ENCODE results near the gene DHRS3.

Gene DHRS3

DNA sequence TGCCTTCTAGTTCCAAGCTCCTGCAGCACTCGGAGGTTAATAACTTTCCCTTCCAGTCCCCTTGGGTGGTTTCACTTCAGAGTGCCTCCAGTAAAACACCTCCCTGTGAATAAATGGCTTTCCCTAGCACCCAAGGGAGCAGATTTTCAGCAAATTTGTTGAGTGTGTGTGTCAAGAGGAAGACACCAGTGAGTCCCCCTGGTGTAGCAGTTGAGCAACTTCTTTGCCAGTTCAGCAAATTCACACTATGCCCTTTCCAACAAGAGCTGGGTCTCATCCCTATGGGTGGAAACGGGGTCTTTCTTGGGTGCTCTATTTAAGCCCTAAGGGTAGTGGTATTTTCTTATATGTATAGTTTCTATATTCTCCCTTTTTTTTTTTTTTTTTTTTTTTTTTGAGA lies 25.1 kb upstream of the DHRS3 start:
- no peak for DNase-seq

DNA sequence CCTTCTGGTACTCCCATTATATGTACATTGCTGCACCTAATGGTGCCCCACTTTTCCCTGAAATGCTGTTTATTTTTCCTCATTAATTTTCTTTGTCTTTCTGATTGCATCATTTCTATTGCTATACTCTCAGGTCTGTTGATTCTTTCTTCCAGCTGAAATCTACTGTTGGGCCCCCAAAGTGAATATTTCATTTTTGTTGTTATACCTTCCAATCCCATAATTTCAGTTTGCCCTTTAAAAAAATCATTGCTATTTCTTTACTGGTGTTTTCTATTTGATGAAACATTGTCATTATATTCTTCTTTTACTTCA lies 22.9 kb upstream of the DHRS3 start:
- DNase-seq: no peak

DNA sequence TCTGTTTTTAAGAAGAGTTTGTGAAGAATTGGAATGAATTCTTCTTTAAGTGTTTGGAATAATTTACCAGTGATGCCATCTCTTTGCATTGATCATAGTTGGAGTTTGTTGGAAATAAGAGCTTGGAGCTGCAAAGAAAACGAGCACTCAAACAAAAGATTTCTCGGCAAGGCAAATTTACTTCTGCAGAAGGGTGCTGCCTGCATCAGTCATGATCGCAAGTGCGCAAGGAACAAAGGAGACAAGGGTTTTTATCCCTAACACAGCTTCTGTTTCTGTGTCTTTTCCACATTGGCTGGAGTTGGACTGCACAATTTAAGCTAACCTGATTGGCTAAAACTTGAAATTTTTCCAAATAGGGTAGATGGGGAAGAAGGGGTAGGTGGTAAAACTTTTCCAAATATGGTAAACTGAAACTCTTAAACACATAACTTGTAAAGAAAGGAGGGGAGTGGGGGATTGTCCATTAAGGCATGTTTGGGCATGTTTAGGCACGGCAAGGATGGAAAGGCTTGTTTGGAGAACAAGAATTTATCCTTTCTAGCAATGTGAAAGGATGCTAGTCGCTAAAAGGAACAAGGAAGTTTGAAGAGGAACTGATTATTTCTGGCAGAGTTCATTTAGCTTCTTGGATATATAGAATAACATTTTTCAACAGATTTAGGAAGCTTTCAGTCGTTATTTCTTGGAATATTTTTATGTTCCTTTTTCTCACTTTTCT lies 22.4 kb upstream of the DHRS3 start:
- DNase-seq: no peak

DNA sequence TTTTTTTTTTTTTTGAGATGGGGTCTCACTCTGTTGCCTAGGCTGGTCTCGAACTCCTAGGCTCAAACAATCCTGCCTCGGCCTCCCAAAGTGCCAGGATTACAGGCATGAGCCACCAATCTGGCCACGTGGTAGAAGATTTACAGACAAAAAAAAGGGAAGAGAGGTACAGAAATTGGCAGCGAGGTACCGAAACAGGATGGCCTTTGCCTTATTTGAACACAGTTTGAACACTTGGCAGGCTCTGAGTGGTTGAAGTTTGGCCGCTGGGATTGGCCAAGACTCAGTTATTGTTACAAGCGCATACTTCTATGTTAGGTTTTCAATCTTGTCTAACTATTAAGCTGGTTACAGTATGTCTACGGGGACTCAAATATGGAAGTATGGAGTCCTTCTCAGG lies 19.7 kb upstream of the DHRS3 start:
- no peak for DNase-seq

GRCh38 chr1:12636098-12636950 lies 18.3 kb upstream of the DHRS3 start:
- DNase-seq: peak; percentile 52

- no peak for DNase-seq
These were observed 16.7 kb upstream of the DHRS3 start for GRCh38 chr1:12634696-12635202.

GRCh38 chr1:12634156-12634555 lies 16.1 kb upstream of the DHRS3 start:
- no peak for DNase-seq

DNA sequence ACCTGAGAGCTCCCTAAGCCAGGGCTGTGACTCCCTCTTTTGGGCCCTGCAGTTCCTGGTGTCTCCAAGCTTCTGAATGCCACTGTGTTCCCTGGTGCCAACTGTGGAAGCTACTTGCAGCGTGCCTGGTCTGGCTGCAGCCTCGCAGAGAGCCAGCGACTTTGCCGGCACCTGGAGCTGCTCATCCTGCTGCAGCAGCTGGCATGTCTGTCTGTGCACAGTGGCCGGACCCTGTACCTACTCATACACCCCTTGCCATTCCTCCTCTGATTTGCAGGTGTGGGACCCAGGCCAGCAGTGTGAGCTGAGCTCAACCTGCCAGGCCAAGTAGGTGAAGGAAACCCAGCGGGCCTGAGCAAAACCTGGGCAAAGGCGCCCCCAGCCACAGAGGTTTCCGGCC lies 13.6 kb upstream of the DHRS3 start:
- DNase-seq: no peak

DNA sequence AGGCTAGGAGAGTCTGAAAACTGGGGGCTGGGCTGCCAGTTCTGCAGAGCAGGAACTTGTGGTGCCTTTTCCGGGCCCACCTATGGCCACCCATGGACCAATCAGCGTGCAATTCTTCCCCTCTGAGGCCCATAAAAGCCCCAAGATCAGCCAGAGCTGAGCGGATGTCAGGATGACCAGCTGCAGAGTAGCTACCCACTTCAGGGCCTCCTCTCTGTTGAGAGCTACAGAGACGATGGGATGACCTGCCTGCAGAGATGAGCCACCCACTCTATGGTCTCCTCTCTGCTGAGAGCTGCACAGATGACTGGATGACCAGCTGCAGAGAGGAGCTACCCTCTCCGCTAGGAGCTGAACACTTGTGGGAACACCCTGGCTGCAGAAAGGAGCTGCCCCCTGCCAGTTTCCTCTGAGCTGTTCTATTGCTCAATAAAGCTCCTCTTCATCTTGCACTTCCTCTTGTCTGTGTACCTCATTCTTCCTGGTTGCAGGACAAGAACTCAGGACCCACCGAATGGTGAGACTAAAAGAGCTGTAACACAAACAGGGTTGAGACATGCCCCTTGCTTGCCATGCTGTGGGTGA lies 13.0 kb upstream of the DHRS3 start:
- DNase-seq: no peak

DNA sequence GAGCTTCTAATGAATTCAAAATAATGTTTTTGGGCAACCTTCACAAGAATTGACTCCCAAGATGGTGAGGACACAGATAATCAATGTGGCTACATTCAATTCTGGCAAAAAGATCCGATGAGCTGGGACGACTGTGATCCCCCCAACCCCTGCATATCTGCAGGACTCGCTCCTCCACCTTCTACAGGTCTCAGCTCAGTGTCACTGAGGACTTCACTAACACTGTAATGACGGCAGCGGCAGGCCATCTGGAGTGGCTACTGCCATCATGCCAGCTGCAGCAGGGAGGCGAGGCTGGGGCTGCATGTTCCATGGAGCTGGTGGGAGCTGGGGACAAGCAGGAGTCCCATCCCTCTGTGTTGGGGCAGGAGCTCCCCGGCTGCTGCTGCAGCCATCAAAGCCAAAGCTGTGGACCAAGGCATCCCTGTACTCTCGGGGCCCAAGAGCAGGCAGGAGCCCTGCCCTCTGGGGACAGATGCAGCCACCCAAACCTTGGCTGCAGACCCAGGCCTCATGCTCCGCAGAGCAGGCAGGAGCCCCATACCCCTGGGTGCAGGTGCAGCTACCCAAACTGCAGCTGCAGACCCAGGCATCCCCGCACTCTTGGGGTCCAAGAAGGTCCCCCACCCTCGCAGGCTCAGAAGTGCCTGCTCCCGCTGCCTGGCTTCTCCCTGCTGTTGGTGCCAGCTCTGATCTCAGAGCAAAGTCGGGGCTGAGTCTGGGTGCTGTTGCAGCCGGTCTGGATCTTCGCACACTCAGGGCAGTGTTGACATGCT lies 12.2 kb upstream of the DHRS3 start:
- no peak for DNase-seq

DNA sequence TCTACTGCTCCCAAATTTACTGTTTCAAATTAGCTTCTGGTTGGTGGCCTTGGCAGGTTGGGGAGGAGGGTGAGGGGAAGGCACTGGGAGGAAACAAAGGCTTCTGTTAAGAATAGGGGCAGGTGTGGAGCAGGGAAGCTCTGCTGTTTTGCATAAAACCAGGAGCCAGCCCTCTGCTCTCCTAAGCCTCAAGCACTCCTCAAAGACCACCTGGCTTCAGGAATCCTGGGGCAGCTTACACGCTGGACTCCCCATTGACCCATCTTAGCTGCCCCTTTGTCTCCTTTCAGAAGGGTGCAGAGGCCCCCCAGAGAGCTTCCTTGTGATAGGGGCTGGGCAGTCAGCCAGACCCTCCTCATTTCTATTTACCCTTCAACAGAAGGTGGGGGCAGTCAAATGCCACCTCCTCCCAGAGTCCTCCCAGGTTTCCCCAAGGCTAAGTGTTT lies 11.5 kb upstream of the DHRS3 start:
- DNase-seq: no peak

- DNase-seq: no peak
These were observed 9.3 kb upstream of the DHRS3 start for GRCh38 chr1:12627296-12627695.

GRCh38 chr1:12626888-12627287 lies 8.9 kb upstream of the DHRS3 start:
- DNase-seq: no peak

- no peak for DNase-seq
These were observed 7.3 kb upstream of the DHRS3 start for GRCh38 chr1:12625276-12625675.

DNA sequence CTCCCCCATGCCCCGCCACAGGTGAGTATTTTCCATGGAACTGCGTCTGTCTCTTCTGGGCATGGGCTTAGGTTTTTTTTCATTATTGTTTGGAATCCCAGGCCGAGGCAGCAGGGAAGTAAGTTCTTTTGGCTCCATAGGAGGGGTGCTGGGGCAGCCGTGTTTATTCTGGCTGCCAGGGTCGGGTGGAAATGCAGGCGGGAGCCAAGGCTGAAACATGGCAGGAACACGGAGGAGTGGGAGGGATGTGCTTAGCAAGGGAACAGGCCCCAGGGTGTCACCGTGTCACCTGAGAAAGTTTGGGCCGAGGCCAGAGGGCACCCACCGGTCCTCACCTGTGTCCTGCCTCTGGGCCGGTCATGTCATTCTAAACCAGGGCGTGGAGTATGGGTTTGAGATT lies 4.5 kb upstream of the DHRS3 start:
- no peak for DNase-seq

- DNase-seq: peak; percentile 51
These were observed 3.6 kb upstream of the DHRS3 start for GRCh38 chr1:12621346-12622335.

DNA sequence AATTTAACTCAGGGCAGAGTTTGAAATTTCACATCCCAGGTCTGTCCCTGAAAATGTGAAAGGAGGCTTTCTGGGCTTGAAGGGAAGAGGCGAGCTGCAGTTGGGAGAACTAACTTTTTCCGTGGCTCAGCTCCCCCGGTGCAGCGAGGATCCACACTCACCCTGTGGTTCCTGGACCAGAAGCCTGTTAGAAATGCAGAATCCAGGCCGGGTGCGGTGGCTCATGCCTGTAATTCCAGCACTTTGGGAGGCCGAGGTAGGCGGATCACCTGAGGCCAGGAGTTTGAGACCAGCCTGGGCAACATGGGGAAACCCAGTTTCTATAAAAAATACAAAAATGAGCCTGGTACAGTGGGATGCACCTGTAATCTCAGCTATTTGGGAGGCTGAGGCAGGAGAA lies 2.9 kb upstream of the DHRS3 start:
- no peak for DNase-seq

DNA sequence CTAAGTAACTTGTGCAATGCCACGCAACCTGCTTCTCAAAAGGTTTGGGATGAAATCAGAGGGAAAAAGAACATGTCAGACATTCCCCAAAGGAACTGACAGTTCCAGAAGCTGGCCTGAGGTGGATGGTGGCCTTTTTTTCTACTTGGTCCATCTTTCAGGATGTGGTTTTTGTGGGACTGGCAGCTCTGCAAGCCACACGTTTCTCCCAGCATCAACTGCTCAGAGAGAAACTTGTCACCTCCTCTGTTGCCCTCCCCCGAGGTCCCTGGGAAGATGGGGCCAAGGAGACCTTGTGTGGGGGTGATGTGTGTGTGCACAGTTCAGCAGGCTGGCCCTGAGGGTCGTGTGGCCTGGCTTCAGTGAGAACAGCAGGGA lies 2.5 kb upstream of the DHRS3 start:
- no peak for DNase-seq

- peak; percentile 78 for DNase-seq
These were observed 1.9 kb upstream of the DHRS3 start for GRCh38 chr1:12619792-12620487.

DNA sequence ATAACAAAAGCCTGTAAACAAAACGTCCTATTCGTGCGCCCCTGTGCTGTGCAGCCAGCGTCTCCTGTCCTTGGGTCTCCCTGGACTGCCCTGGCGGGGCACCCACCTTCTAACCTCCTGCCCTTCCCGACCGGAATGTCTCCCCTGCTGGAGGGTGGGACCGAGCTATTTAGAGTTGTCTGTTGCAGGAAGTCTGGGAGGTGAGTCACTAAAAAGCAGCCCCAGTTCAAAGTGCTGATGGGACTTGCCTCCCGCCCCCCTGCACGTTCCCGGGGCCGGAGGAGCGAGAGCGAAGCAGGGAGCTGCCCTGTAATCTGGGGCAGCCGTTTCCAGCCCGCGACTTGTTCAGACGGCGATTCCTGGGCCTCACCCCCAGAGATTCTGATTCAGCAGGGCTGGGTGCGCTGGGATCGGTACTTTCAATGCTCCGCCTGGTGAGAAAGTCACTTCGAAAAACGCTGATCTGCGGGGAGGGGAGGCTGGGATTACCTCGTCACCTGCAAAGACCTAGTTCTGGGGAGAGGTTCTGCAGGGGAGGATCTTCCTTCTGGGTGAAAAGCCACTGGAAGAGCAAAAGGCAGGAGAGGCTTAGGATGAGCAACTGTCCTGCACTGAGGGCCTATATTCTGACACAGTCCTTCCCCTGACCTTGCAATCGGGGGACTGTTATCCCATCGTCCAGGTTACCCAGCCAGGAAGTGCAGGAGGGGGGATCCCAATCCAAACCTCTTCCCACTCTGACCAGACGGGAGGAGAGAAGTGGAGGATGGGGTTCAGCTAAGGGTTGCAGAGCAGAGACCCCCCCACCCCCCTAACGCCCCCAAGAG lies 1.2 kb upstream of the DHRS3 start:
- DNase-seq: peak; percentile 81

All from right kidney (tissue), 1 donor.